HepG2 (cell line): ENCODE measurements around the gene PARP15. TPM values are rescaled to one million over a fixed set of nuclear protein-coding genes. Genes with fewer than 3 reads are reported as not detected.

ENCODE experiments used
- AKNA ChIP-seq: sonication (generic); formaldehyde crosslinking; IDR thresholded peaks from 2 replicates; pipeline ENCODE4 v1.4.0; 2020; ENCODE audit warnings: missing genetic modification reagents, borderline replicate concordance
- ARID2 ChIP-seq: sonication (generic); formaldehyde crosslinking; IDR thresholded peaks from 2 replicates; pipeline ENCODE4 v1.8.1; 2022; ENCODE audit warnings: mild to moderate bottlenecking, missing genetic modification reagents, borderline replicate concordance
- CHD2 ChIP-seq: IDR thresholded peaks from 2 replicates; pipeline ENCODE4 v1.6.1; 2011; ENCODE audit warnings: low read depth, low read length, improper control_type of control experiment
- GLI4 ChIP-seq: sonication (generic); formaldehyde crosslinking; IDR thresholded peaks from 2 replicates; pipeline ENCODE4 v1.5.1; 2020; ENCODE audit warnings: missing genetic modification reagents, mild to moderate bottlenecking, moderate library complexity, borderline replicate concordance
- MAFG ChIP-seq: sonication (generic); formaldehyde crosslinking; IDR thresholded peaks from 2 replicates; pipeline ENCODE4 v1.5.1; 2020; ENCODE audit warnings: mild to moderate bottlenecking, missing genetic modification reagents
- NFYB ChIP-seq: sonication (generic); formaldehyde crosslinking; IDR thresholded peaks from 2 replicates; pipeline ENCODE4 v1.4.0; 2020; ENCODE audit warnings: missing genetic modification reagents
- ZC3H4 ChIP-seq: sonication (generic); formaldehyde crosslinking; IDR thresholded peaks from 2 replicates; pipeline ENCODE4 v1.4.0; 2020; ENCODE audit warnings: missing genetic modification reagents, borderline replicate concordance
- ZNF224 ChIP-seq: sonication (generic); formaldehyde crosslinking; IDR thresholded peaks from 2 replicates; pipeline ENCODE4 v1.5.0; 2020; ENCODE audit warnings: mild to moderate bottlenecking, missing genetic modification reagents
- ZNF468 ChIP-seq: sonication (generic); formaldehyde crosslinking; IDR thresholded peaks from 2 replicates; pipeline ENCODE4 v1.8.0; 2022; ENCODE audit warnings: mild to moderate bottlenecking, moderate library complexity, missing genetic modification reagents
- ZNF562 ChIP-seq: sonication (generic); formaldehyde crosslinking; IDR thresholded peaks from 2 replicates; pipeline ENCODE4 v1.8.0; 2022; ENCODE audit warnings: missing genetic modification reagents, borderline replicate concordance
- ZNF577 ChIP-seq: sonication (generic); formaldehyde crosslinking; IDR thresholded peaks from 2 replicates; pipeline ENCODE4 v1.4.0; 2020; ENCODE audit warnings: mild to moderate bottlenecking, low read depth, missing genetic modification reagents, borderline replicate concordance
- polyA plus RNA-seq, 8 experiments: library from polyadenylated mRNA; depleted of rRNA in 3 of 8; stranded (reverse) in 7 of 8; unstranded in 1 of 8; fragments of >200 nt; fragmentation: Illumina TruSeq in 4 of 8; extraction: Trizol in 4 of 8; gene quantifications; 2 replicates each; pipeline versions ENCODE4 v1.2.1 to v1.2.3, GENCODE V29; 2011 to 2016; ENCODE audit warnings: low read depth in 4 of 8, missing spikeins in 1 of 8, mixed read lengths in 1 of 8; ENCODE audit not compliant: insufficient read depth in 1 of 8
- total RNA-seq, 5 experiments: library from RNA; depleted of rRNA; stranded (reverse); fragments of >200 nt; fragmentation: Illumina TruSeq; extraction: Trizol; gene quantifications; 2 replicates each; pipeline ENCODE4 v1.2.3, GENCODE V29; 2016; ENCODE audit warnings: low read depth in 1 of 5
- TF ChIP-seq, protein P1 (sequence below): sonication (generic); formaldehyde crosslinking; IDR thresholded peaks from 2 replicates; pipeline ENCODE4 v1.9.0; 2022; ENCODE audit warnings: low read depth, missing genetic modification reagents
- TF ChIP-seq, protein P2 (sequence below): sonication (generic); formaldehyde crosslinking; IDR thresholded peaks from 2 replicates; pipeline ENCODE4 v1.5.0; 2020; ENCODE audit warnings: missing genetic modification reagents
- TF ChIP-seq, protein P3 (sequence below): sonication (generic); formaldehyde crosslinking; IDR thresholded peaks from 2 replicates; pipeline ENCODE4 v1.8.1; 2022; ENCODE audit warnings: low read depth, mild to moderate bottlenecking, missing genetic modification reagents

The PARP15 gene
- total and polyA plus RNA-seq, 2 of the 13 experiments (the other 11 are each of a cell fraction or from before 2014, with no cell fraction given): 0.02 TPM; not detected in 1

DNA sequence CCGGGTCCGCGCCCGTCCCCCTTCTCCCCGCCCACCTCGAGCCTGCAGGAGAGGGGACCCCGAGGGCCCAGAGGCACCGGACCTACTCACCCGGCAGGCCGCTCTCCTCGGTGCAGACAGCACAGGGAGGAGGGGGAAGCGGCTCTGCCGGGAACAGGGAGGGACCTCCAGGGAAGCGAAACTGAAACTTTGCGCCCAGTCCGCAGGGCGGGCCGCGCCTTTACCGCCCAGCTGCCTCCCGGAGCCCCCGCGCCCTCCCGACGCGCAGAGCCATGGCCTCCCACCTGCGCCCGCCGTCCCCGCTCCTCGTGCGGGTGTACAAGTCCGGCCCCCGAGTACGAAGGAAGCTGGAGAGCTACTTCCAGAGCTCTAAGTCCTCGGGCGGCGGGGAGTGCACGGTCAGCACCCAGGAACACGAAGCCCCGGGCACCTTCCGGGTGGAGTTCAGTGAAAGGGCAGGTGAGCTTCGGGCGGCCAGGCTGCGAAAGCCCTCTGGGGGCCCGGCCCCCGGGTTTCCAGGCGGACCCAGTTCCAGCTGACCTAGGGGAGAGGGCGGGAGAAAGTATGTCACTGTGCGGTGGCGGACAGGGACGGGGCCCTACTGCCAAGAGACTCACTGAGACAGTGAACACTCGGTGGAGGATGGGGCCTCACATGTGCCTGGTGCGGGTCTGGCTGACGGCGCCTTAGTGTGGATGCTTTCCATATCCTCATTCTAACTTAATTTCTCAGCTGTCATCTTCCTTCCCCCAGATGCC is 13.1 kb upstream of the PARP15 start, which contains the start of the genes DTX3L and PARP9 (continued):
- no peak for TF ChIP-seq MAFG (CRISPR knock-in tag)
- 0 out of 2 replicates have a peak, but pooled peaks have one; percentile 27 for TF ChIP-seq AKNA (CRISPR knock-in tag)
- 0 out of 2 replicates have a peak, but pooled peaks have one; percentile 63 for TF ChIP-seq ZNF468
- TF ChIP-seq, protein P1, sequence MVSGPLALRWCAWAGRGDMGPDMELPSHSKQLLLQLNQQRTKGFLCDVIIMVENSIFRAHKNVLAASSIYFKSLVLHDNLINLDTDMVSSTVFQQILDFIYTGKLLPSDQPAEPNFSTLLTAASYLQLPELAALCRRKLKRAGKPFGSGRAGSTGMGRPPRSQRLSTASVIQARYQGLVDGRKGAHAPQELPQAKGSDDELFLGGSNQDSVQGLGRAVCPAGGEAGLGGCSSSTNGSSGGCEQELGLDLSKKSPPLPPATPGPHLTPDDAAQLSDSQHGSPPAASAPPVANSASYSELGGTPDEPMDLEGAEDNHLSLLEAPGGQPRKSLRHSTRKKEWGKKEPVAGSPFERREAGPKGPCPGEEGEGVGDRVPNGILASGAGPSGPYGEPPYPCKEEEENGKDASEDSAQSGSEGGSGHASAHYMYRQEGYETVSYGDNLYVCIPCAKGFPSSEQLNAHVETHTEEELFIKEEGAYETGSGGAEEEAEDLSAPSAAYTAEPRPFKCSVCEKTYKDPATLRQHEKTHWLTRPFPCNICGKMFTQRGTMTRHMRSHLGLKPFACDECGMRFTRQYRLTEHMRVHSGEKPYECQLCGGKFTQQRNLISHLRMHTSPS: 0 out of 2 replicates have a peak, but pooled peaks have one; percentile 15
- TF ChIP-seq, protein P2, sequence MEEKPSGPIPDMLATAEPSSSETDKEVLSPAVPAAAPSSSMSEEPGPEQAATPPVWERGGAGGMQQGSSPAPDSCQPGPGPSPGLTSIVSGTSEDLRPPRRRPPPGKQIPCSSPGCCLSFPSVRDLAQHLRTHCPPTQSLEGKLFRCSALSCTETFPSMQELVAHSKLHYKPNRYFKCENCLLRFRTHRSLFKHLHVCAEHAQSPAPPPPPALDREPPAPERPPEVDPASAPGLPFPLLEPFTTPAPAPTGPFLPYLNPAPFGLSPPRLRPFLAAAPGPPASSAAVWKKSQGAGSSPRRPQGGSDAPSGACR (CRISPR knock-in tag): no peak
- TF ChIP-seq ZNF577 (CRISPR knock-in tag): peak; percentile 40; the same call in 1 of the 2 replicates
- TF ChIP-seq CHD2: no peak; the same call in 1 of the 2 replicates
- TF ChIP-seq ZNF224 (CRISPR knock-in tag): 0 out of 2 replicates have a peak, but pooled peaks have one; percentile 26
- TF ChIP-seq ZNF562 (CRISPR knock-in tag): 0 out of 2 replicates have a peak, but pooled peaks have one; percentile 71
- TF ChIP-seq GLI4: peak; percentile 43; the same call in 1 of the 2 replicates
- TF ChIP-seq, protein P3, sequence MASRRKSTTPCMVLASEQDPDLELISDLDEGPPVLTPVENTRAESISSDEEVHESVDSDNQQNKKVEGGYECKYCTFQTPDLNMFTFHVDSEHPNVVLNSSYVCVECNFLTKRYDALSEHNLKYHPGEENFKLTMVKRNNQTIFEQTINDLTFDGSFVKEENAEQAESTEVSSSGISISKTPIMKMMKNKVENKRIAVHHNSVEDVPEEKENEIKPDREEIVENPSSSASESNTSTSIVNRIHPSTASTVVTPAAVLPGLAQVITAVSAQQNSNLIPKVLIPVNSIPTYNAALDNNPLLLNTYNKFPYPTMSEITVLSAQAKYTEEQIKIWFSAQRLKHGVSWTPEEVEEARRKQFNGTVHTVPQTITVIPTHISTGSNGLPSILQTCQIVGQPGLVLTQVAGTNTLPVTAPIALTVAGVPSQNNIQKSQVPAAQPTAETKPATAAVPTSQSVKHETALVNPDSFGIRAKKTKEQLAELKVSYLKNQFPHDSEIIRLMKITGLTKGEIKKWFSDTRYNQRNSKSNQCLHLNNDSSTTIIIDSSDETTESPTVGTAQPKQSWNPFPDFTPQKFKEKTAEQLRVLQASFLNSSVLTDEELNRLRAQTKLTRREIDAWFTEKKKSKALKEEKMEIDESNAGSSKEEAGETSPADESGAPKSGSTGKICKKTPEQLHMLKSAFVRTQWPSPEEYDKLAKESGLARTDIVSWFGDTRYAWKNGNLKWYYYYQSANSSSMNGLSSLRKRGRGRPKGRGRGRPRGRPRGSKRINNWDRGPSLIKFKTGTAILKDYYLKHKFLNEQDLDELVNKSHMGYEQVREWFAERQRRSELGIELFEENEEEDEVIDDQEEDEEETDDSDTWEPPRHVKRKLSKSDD (CRISPR knock-in tag): no peak
- TF ChIP-seq ZC3H4 (CRISPR knock-in tag): no peak
- TF ChIP-seq ARID2 (CRISPR knock-in tag): peak; percentile 94; the same call in 1 of the 2 replicates
- TF ChIP-seq NFYB (CRISPR knock-in tag): no peak; the same call in none of the 2 replicates
